CD8-positive, alpha-beta memory T cell (primary cell): ENCODE measurements around the gene GJB2. TPM values are rescaled to one million over a fixed set of nuclear protein-coding genes. Genes with fewer than 3 reads are reported as not detected.

Experiments used
- CTCF ChIA-PET: fragments of 350-600 bp; sonication (Branson Sonifier 250); formaldehyde crosslinking; loops from one replicate; lab custom pipeline; 2021; ENCODE audit warnings: antibody characterized with exemption; lab: Charles Lee
- POLR2A ChIA-PET: fragments of 350-600 bp; sonication (Branson Sonifier 250); formaldehyde crosslinking; loops from one replicate; lab custom pipeline; 2021; ENCODE audit warnings: antibody characterized with exemption; lab: Charles Lee
- DNase-seq, 5 donors: peaks; one replicate each; pipeline versions ENCODE4 v3.0.0 to v3.0.0-alpha.2; 2020 to 2022; ENCODE audit warnings: mixed read lengths in 1 of 5
- H3K27ac ChIP-seq: one replicate; pipeline ENCODE4 v1.7.0; 2013; ENCODE audit warnings: low read depth, mild to moderate bottlenecking, low read length, moderate library complexity
- H3K27me3 ChIP-seq: 2 replicates; pipeline ENCODE4 v1.7.0; 2013; ENCODE audit warnings: low read length, mild to moderate bottlenecking; ENCODE audit not compliant: insufficient read depth, poor library complexity, severe bottlenecking
- H3K36me3 ChIP-seq: 2 replicates; pipeline ENCODE4 v1.7.0; 2013; ENCODE audit warnings: mild to moderate bottlenecking, low read length, moderate library complexity; ENCODE audit not compliant: insufficient read depth
- H3K4me1 ChIP-seq: 2 replicates; pipeline ENCODE4 v1.7.0; 2013; ENCODE audit warnings: mild to moderate bottlenecking, low read length, moderate library complexity; ENCODE audit not compliant: insufficient read depth
- H3K4me3 ChIP-seq: 2 replicates; pipeline ENCODE4 v1.7.0; 2013; ENCODE audit warnings: mild to moderate bottlenecking, low read length
- H3K9me3 ChIP-seq: 2 replicates; pipeline ENCODE4 v1.7.0; 2013; ENCODE audit warnings: mild to moderate bottlenecking, low read length
- H3K27ac Mint-ChIP-seq, 8 donors: one replicate each; pipeline ENCODE4 v1.8.0; 2020 to 2021; ENCODE audit warnings: mixed read lengths in 8 of 8, mild to moderate bottlenecking in 6 of 8, inconsistent platforms in 3 of 8, moderate library complexity in 3 of 8
- H3K27me3 Mint-ChIP-seq, 2 donors: one replicate each; pipeline ENCODE4 v1.8.0; 2020 to 2021; ENCODE audit warnings: mixed read lengths in 2 of 2, mild to moderate bottlenecking in 1 of 2, moderate library complexity in 1 of 2
- H3K36me3 Mint-ChIP-seq, 3 donors: one replicate each; pipeline ENCODE4 v1.8.0; 2020 to 2021; ENCODE audit warnings: mixed read lengths in 3 of 3, inconsistent platforms in 1 of 3, mild to moderate bottlenecking in 1 of 3
- H3K4me1 Mint-ChIP-seq, 3 donors: one replicate each; pipeline ENCODE4 v1.8.0; 2020 to 2021; ENCODE audit warnings: mixed read lengths in 3 of 3, inconsistent platforms in 1 of 3, mild to moderate bottlenecking in 1 of 3
- H3K4me3 Mint-ChIP-seq, 7 donors: one replicate each; pipeline ENCODE4 v1.8.0; 2020 to 2021; ENCODE audit warnings: mixed read lengths in 7 of 7, mild to moderate bottlenecking in 6 of 7, moderate library complexity in 4 of 7, inconsistent platforms in 2 of 7
- H3K9me3 Mint-ChIP-seq, 5 donors: one replicate each; pipeline ENCODE4 v1.8.0; 2020 to 2022; ENCODE audit warnings: mixed read lengths in 5 of 5, mild to moderate bottlenecking in 3 of 5, moderate library complexity in 2 of 5, inconsistent platforms in 1 of 5
- polyA plus RNA-seq: library from polyadenylated mRNA; unstranded; fragments of 300-500 nt; fragmentation: Illumina TruSeq; gene quantifications from one replicate; pipeline ENCODE4 v1.2.3, GENCODE V29; 2021
- total RNA-seq, 2 experiments: library from RNA; stranded (reverse); gene quantifications; one replicate each; pipeline ENCODE4 v1.2.3, GENCODE V29; 2021

GJB2 gene
- total and polyA plus RNA-seq, 3 experiments from 2014 or later, result 27.3 to 27.6 TPM; not detected in 1

GRCh38 chr13:20140487-20140886 is 52.3 kb downstream of the GJB2 start:
- Mint-ChIP-seq H3K4me1 (peaks cover 0 to 14% (median 1%) of the 10 kb centered on the region in 3 donors), H3K27me3 (peaks cover 29 to 66% of the 10 kb centered on the region in 2 donors), H3K36me3 (peaks cover 0 to 2% (median 0%) of the 10 kb centered on the region in 3 donors), H3K27ac (no peak overlapping the region), H3K4me3 (no peak overlapping the region), H3K9me3 (no peaks in the 10 kb centered on the region)
- Histone ChIP-seq H3K27ac (no peak overlapping the region), H3K4me3 (no peak overlapping the region), H3K4me1 (no peaks in the 10 kb centered on the region), H3K27me3 (peaks cover 11% of the 10 kb centered on the region), H3K9me3 (no peaks in the 10 kb centered on the region), H3K36me3 (no peaks in the 10 kb centered on the region)
- DNase-seq, result no peak
- ChIA-PET POLR2A (no interaction called here), CTCF (no interaction called here)

GRCh38 chr13:20137875-20138274 is 54.9 kb downstream of the GJB2 start:
- DNase-seq, result no peak
- Histone ChIP-seq H3K4me1 (no peaks in the 10 kb centered on the region), H3K27me3 (peaks cover 11% of the 10 kb centered on the region), H3K4me3 (no peak overlapping the region), H3K27ac (no peak overlapping the region), H3K36me3 (no peaks in the 10 kb centered on the region), H3K9me3 (no peaks in the 10 kb centered on the region)
- Mint-ChIP-seq H3K27me3 (peaks cover 30 to 60% of the 10 kb centered on the region in 2 donors), H3K27ac (no peak overlapping the region), H3K36me3 (no peaks in the 10 kb centered on the region), H3K4me1 (peaks cover 0 to 11% (median 1%) of the 10 kb centered on the region in 3 donors), H3K4me3 (no peak overlapping the region), H3K9me3 (no peaks in the 10 kb centered on the region)
- CTCF ChIA-PET, result no interaction called here
- POLR2A ChIA-PET, result no interaction called here

Other genes with a start within 250 kb of the GJB2 start
- gene ZMYM2, start 234.2 kb downstream of the GJB2 start, total RNA-seq, result 10 to 100 TPM; 41.4 to 42.1 TPM
- 13.2 TPM for gene ZMYM2, start 234.2 kb downstream of the GJB2 start, polyA plus RNA-seq
- 1 to 10 TPM in 1 of 2 experiments, under 1 TPM in 1; 0.85 to 1.0 TPM for gene GJA3, start 31.9 kb downstream of the GJB2 start, total RNA-seq
- gene GJA3, start 31.9 kb downstream of the GJB2 start, polyA plus RNA-seq, result 0.09 TPM
- 1 to 10 TPM; 7.3 to 7.7 TPM for gene GJB6, start 39.4 kb upstream of the GJB2 start, total RNA-seq
- not detected for gene GJB6, start 39.4 kb upstream of the GJB2 start, polyA plus RNA-seq